CD4-positive, alpha-beta T cell treated with Interleukin-2 at 100 ng/mL for 4 hours (primary cell): ENCODE measurements around the gene NR3C2.
"Not testable (repeated sequence)": the region's sequence is repeated elsewhere in the genome, so short reads cannot be mapped to it uniquely, and the experiment has no call there.

Experiments
- DNase-seq: peaks from one replicate; pipeline ENCODE4 v3.0.0-alpha.2; 2020; ENCODE audit warnings: low spot score

NR3C2 gene

DNA sequence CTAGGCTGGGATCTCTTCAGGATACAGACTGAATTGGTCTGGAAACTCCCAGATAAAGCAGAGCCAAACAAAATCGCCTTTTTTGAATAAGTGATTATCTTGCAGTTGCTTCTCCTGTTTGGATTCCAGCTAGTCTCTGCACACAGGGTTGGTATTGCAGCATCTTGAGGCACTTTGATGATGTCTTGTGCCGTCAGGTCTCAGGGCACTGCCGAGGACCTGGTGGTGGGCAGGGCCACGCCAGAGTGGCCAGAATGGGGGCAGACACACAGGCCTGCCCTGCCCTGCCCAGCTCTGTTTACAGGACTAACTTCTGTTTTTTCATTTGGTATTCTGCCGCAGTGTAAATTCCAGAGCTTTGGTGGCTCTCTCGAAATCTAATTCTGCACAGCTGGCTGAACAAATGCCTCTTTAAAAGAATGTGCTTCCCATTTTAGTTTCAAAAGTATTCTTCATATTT lies 276.1 kb downstream of the NR3C2 start:
- DNase-seq, result no peak

DNA sequence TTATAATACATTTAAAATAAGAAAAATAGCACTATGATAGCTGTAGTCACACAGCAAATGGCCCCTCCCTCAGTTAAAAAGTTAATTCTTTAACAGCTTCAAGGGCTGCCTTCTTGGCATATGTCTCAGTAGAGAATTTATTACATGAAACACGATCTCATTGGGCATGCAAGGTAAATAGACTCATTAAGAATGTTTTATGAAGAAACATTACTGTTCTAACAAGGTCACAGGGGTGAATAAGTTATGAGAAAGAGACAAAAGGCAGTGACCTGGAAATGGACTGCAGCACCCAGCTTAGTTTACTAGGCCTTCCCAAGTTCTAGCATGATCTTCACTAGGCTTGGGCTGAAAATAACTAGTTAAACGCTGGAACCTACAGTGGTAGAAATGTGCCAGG lies 277.7 kb downstream of the NR3C2 start:
- no peak for DNase-seq

DNA sequence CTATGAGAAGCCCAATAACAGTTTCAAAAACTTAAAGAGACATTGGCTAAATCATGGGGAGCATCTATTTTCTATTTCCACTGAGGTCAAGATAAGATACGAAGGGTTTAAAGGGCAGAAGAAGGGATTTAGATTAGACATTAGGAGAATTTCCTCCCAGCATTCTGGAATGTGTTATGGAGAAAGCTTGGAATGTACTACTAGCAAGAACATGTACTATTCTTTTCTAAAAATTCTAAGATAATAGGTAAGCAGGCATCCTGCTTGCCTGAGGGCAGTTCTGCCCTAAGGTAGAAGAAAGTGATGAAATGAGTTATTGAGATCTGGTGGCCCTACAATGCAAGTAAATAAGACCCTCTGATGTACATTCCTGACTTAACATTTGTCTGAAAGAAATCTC lies 279.2 kb downstream of the NR3C2 start:
- no peak for DNase-seq

DNA sequence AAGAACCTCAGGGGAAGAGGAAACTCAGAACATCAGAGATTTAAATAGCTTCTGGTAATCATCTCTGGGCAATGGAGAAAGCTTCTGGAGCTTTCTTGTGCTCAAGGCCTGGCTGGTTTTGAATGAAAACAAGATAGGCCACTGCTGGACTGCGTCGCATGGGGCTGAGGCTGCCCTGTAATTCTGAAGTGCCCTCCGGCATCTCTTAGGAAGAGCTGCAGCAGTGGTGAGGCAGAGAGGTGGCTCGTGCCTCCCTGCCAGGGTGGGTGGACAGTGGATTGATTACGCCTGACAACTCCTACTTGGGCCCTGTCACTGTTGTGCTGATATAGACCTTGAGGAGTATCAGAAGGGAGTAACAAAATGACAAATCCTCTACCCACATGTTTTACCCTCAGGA lies 279.7 kb downstream of the NR3C2 start:
- no peak for DNase-seq

DNA sequence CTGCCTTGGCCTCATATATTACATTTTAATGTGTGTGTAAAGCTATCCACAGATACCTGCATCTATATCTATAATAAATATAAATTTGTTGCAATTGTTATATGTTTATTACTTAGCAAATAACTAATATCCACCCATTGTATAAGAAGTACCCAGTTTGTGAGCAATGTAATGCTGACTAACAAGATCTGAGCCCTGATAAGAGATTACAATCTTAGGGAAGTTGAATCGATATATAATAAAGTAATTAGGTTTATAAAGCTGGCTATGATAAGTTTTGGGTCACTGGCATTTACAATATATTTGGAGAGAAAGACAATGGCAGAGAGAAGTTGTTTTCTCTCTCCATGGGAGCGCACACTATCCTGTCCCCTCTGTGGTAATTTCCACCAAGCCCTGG lies 280.6 kb downstream of the NR3C2 start:
- DNase-seq, result no peak

DNA sequence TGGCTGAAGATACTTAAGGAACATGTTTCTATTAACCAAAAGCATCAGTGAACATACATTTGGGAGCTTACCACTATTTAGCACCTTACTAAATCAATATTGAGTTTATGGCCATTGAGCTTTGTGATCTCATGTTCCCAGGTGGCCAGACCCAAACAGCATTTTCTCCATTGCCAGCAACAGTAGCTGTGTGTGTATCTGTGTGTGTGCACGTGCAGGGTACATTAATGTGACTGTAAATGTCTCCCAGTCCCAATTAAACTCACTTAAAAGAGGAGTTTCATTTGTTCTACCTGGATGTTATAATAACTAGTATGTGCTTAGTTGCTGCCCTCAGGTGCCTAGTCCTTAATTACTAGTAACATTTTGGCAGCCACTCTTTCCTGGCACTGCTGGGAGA lies 282.4 kb downstream of the NR3C2 start:
- no peak for DNase-seq

DNA sequence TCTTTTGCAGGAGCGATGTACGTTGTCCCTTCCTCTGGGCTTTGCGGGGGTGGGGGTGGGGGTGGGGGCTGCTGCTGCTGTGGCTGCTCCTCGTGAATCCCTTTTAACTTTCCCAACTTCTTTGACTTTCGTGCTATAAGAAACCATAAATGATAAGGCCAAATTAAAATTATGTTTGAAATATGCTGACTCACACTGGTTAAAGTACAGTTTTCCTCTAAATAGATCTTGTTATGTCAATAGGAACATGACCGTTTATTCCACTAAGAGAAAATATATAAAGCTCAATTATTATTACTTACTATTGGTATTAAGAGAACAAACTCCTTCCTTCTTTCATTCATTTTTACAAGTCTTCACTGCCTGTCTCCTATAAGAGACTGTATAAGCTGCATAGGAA lies 287.4 kb downstream of the NR3C2 start:
- no peak for DNase-seq

DNA sequence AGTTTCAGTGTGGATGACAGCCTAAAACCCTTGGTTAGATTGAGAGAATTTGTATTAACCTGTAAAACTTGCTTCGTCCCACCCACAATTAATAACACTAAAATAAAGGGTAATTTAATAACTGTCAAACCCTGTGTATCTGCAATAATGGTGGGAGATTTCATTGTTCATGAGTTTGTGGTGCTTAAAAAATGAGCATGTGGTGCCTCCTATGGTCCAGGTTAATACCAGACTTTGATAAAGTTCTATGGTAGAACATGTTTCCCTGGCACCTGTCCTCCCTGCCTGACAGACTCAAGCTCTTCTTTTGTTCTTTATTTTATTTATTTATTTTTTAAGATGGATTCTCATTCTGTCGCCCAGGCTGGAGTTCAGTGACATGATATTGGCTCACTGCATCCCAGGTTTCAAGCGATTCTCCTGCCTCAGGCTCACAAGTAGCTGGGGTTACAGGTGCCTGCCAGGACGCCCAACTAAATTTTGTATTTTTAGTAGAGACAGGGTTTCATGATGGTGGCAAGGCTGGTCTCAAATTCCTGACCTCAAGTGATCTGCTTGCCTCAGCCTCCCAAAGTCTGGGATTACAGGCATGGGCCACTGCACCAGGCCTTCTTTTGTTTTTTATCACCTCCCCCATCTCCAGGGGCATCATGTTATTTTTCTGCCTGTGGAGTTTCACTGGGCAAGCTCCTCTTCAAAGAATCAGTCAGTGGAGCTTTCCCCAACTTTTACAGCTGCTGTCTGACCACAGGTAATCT lies 289.2 kb downstream of the NR3C2 start:
- DNase-seq, result no peak

DNA sequence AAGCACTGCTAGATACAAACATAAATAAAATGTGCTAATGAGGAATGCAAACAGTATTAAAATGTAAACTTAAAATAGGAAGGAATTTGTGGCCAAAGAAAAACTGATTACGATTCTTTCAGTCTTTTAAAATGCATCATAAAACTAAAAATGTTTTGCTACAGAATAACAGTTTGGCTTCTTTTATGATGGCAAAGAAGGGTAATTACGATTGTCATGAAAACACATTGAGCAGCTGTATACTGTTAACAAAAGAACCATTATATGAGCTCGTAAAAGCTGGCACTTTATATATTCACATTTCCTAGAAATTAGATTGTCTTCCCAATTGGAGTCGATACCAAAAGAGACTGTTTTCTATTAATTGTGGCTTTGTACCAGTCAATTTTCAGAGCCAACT lies 290.4 kb downstream of the NR3C2 start:
- no peak for DNase-seq

DNA sequence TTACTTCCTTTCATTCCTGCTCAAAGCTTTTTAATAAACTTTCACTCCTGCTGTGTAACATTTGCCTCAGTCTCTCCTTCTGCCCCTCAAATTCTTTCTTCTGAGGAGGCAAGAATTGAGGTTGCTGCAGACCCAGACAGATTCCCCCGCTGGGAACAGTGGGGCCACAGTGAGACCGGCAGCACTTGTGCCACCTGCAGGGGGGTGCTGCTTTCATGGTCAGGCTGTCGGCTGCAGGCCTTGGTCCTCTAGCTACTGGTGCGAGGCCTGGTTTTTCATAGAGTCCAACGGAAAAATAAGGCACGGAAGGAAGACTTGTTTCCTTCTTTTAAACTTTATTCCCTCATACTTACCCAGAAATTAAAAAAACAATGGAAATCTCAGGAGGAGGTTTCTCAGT lies 296.7 kb downstream of the NR3C2 start:
- DNase-seq, result no peak

DNA sequence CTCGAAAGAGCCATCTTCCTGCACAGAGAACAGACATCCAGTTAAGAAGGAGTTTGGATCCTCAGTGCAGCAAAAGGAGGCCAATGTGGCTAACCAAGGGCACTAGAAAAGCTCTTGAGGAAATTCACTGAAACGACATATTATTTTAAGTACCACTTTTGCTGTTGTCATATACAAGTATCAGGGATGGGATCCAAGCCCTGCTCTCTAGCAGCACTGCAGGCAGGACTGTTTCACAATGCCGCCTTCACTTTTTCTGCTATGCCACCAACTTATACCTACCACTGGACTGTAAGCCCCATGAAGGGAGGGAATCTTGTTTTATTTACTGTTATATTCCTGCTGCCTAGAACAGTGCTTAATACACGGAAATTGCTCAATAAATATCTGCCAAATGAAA lies 299.0 kb downstream of the NR3C2 start:
- DNase-seq, result no peak

DNA sequence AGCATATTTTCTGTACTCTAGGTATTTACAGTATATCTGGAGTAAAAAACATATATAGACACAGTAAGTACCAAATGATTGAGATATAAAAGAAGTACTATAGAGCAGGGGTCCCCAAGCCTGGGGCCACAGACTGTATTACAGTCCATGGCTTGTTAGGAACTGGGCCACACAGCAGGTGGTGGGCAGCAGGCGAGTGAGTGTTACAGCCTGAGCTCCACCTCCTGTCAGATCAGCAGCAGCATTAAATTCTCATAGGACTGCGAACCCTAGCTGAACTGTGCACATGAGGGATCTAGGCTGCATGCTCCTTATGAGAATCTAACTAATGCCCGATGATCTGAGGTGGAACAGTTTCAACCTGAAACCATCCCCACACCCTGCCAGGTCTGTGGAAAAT lies 300.7 kb downstream of the NR3C2 start:
- no peak for DNase-seq

DNA sequence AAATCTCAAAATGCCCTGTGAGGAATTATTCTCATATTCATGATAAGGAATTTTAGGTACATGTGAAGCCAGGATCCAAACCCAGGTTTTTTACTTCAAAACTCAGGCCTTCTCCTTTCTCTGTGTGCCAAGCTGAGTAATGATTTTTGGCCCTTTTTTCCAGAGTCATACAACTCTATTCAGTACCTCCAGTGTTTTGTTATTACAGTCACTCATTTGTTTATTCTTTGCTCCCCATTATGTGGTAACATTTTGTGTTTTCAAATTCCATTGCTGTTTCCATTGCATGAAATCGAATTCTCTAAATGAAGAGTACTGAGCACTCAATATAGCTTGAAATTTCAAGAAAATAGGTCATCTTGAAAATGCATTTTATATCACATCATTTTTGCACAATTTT lies 315.4 kb downstream of the NR3C2 start:
- DNase-seq, result no peak

DNA sequence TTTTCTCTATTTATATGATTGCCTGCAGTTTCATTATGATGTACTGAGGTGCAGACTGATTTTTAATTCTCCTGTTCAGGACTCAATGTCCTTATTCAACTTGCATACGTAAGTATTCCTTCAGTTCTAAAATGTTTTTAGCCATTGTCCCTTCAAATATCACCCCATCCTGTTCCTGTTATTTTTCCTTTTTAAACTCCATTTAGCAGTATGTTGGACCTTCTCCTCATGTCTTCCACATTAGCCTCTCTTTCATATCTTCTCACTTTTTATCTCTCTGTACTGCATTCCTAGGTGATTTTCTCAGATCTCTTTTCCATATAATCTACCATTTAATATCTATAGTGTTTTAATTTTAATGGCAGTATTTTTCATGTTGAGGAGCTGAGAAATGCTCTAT lies 317.7 kb downstream of the NR3C2 start:
- no peak for DNase-seq

DNA sequence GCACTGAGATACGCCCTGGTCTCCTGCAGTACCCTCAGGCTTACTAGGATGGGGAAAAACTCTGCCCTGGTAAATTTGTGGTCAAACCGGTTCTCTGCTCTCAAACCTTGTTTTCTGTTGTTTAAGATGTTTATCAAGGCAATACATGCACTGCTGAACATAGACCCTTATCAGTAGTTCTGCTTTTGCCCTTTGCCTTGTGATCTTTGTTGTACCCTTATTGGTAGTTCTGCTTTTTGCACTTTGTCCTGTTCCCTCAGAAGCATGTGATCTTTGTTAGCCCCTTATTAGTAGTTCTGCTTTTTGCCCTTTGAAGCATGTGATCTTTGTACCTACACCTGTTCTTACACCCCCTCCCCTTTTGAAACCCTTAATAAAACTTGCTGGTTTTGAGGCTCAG lies 319.1 kb downstream of the NR3C2 start:
- not testable (repeated sequence) for DNase-seq

DNA sequence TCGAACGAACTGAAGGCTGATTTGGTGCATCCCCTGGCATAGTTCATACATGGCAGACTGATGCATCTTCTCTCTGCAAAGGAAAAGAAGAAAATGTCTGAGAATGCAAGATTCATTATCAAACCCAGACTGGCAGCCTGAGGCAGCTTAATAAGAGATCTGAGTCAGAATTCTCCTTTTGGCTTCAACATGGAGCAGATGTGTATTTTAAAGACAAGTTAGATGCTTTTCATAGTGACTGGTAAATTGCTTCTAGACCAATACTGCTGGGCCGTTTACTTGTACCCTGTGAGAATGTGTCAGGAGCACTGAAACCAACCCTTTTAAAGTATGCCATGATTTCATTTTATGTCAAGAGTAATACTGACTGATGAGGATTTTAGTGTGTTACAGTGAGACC lies 322.0 kb downstream of the NR3C2 start:
- DNase-seq, result no peak

DNA sequence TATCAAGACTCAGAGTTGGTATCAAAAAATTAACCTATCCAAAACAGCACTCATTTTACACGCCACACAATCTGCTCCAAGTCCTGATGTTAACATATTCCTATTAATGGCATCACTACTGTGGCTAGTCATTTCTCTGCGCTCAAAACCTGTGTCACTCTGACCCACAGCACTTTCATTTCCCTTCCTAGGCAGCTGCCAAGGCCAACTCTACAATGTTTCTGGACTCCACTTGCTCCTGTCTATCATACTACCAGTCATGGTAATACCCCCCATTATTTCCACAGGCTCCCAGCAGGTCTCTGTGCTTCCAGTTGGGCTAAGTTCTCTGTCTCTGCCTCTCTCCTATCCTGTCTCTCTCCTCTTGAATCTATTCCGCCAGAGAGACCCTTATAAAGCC lies 323.6 kb downstream of the NR3C2 start:
- DNase-seq, result no peak

DNA sequence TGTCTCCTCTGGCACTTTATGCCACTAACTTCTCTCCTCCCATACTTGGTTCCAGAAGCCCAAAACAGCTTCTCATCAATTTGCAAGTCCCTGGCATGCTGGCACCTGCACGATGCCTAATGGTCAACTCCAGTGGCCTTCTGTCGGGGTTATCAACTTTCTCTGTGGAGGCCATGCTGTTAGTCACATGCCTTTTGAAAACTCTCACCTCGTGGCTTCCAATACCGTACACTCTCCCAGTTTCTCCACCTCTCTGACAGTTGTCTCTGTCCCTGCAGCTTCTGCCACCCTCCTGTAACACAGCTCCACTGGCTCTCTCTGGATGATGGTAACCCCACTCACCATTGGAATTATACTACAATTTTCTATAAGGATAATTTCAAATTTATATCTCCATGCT lies 324.0 kb downstream of the NR3C2 start:
- DNase-seq, result no peak

DNA sequence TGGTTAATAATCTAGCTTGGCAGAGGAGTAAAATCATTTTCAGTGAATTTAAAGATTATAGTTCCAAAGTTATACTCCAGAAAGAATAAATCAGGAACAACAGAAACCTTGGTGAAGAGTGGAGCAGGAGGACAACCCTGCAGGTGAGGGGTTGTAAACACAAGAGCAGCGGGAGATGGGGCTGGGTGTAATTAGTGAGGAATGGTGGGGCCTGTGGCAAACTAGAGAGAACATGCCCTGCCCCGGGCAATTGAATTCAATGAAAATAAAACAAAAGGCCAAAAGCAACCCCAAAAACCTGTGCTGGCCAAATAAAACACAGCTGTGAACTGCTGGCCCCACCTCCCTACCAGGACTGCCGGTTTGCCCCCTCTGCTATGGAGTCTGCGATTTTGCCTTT lies 325.2 kb downstream of the NR3C2 start:
- DNase-seq, result no peak

DNA sequence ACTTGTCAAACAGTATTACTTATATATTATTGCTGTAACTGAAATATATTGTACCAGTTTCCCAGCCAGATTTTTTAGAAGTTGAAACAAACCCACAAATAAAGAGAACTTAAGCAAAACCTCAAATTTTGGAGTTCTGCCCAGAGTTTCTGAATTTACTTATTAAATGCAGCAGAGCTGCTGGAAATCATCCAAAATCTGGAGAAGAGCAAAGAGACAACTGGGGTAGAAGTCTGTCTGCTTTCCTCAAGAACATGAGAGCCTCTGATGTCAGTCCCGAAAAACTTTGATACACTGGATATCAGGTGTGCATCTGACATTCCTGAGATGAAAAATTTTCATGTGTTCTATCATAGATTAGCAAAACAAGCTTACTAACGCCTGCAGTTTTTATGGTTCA lies 325.9 kb downstream of the NR3C2 start:
- DNase-seq, result no peak

DNA sequence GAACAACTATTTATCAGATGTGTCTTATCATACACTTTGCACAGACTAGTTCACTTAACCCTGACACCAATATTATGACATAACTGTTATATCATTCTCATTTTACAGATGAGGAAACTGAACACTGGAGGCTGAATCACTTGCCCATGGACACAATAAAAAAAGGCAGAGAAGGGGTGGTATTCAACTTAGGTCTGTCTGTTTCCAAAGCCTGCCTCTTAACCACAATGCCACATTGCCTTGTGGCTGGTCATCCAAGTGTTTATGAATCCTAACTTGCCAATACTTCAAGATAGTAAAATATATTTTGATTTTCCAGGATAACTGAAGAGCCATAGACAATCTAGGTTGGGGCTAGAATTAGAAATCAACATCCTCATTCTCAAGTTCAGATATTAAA lies 327.8 kb downstream of the NR3C2 start:
- DNase-seq, result no peak

DNA sequence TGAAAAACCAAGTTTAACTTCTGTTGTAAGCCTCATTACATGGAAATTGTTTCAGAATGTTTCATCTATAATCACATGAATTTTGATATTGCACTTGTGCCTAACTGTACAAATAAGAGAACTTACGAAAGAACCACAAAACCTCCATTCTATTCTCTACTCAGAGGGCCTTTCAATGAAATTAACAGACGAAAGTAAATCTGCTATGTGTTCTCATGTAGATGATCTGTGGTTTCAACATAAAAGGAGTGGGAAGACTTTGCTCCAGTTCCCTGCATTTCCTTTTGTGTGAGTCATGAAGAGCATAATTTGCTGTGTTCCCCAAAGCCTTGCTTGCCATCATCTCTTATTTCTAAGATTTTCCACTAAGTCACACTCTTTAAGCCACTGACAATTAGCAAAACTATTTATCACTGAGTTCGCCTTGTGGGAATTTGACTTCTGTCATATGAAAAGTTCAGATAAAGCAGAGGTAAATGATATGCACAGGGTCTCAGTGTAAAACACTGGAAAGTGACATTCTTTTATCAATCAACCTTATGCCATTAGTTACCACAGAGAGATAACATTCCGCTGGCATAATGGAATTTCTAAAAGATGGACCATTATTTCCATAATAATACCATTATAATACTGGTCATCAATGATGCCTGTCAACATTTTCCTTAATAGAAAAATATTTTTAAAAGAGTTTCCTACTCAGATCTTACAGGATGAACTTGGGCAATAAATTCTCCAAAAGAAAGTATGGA lies 329.8 kb downstream of the NR3C2 start:
- no peak for DNase-seq

DNA sequence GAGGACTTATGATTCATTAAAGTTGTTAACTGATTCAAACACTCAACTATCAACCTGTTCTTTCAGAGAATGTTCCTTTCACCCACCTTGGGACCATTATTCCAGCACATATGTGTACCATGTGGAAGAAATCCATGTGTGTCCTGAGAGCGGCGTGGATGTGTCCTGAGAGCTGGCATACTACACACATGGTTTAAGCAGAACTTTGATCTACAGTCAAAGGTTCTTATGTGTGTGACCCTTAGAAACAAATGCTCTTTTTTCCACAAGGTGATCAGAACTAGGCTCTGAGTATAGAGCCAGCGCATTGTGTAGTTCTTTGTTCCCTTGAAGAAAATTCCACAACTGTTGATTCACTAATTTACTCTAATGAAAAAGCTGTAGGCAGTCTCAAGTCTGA lies 332.0 kb downstream of the NR3C2 start:
- DNase-seq, result no peak

DNA sequence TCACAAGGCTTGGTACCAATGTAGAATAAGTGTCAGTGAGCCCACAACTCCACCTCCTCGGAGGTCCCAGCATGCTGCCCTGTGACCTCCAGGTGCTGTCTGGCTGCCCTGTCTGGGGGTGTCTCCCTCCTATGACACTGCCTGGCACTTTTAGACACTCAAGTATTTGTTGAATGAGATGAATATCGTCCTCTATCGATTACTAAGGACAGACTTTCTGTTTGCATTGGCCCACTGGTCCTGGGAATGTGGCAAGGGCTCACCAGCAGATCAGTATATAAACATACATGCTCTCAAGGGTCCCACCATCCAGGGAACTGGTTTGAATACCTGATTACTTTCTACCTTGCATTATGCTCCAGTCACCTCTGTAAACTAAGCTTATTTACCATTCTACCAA lies 333.0 kb downstream of the NR3C2 start:
- no peak for DNase-seq
